NB4 (cell line): ENCODE data around the gene PLAAT1.

Experiments
- DNase-seq: peaks from one replicate; pipeline ENCODE4 v3.0.0; 2010; ENCODE audit warnings: low read depth
- H3K4me3 ChIP-seq: one replicate; pipeline ENCODE4 v1.5.1; 2011; ENCODE audit warnings: mild to moderate bottlenecking, low read depth, low read length, moderate library complexity
- CTCF ChIP-seq: IDR thresholded peaks from one replicate; pipeline ENCODE4 v1.5.1; 2012; ENCODE audit warnings: low read depth, low read length
- MAX ChIP-seq: IDR thresholded peaks from 2 replicates; pipeline ENCODE4 v1.6.1; 2011; ENCODE audit warnings: low read depth, low read length
- MYC ChIP-seq: IDR thresholded peaks from 2 replicates; pipeline ENCODE4 v1.6.1; 2011; ENCODE audit warnings: low read depth, low read length
- POLR2A ChIP-seq: IDR thresholded peaks from 2 replicates; pipeline ENCODE4 v1.6.1; 2011; ENCODE audit warnings: mild to moderate bottlenecking; ENCODE audit not compliant: insufficient read length; ENCODE audit errors: extremely low read depth

The PLAAT1 gene

GRCh38 chr3:193240850-193241706 is at the start of gene PLAAT1:
TSS of gene PLAAT1 (plus strand) at chr3:193241222. CDS start at chr3:193255651, 14,429 bp downstream.
- no peak for DNase-seq
- no peak within 1 kb of the TSS for H3K4me3 ChIP-seq
- TF ChIP-seq CTCF (no peak), MAX (no peak), POLR2A (no peak), MYC (no peak)

GRCh38 chr3:193194371-193194770 is 46.7 kb upstream of the PLAAT1 start:
- H3K4me3 ChIP-seq: no peak overlapping the region
- no peak for DNase-seq
- TF ChIP-seq MAX: no peak
- TF ChIP-seq POLR2A: no peak
- no peak for TF ChIP-seq CTCF
- TF ChIP-seq MYC: no peak

GRCh38 chr3:193196746-193197145 is 44.3 kb upstream of the PLAAT1 start:
- TF ChIP-seq CTCF: no peak
- TF ChIP-seq MYC: no peak
- no peak for TF ChIP-seq MAX
- TF ChIP-seq POLR2A: no peak
- DNase-seq: no peak

GRCh38 chr3:193207290-193208273 is 33.4 kb upstream of the PLAAT1 start:
- no peak overlapping the region for H3K4me3 ChIP-seq
- no peak for DNase-seq
- TF ChIP-seq POLR2A (no peak), MYC (no peak), CTCF (no peak), MAX (no peak)

More at GRCh38 chr3:193196746-193197145, 44.3 kb upstream of the PLAAT1 start:
- H3K4me3 ChIP-seq: no peak overlapping the region

- no peak for TF ChIP-seq CTCF
- no peak for TF ChIP-seq MYC
- no peak for TF ChIP-seq POLR2A
- no peak overlapping the region for H3K4me3 ChIP-seq
- DNase-seq: no peak
Measured at GRCh38 chr3:193210618-193211017, 30.4 kb upstream of the PLAAT1 start.
